Measurements from ENCODE around the gene TMEM128.

DNA sequence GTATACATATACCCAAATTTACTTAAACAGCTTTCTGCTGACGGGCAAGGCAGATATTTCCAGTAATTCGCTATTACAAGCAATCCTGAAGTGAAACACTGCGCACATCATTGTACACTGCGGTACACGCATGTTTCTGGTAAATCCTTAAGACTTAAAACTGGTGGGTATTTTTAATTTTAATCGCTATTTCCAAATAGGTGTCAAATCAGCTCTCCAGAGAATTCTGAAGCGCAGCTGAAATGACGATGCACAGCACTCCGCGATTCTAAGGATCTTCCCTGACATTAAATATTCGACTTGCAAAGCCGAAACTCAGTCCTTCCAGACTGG is 361 bp downstream of the TMEM128 start:
- TF ChIP-seq, protein P1, sequence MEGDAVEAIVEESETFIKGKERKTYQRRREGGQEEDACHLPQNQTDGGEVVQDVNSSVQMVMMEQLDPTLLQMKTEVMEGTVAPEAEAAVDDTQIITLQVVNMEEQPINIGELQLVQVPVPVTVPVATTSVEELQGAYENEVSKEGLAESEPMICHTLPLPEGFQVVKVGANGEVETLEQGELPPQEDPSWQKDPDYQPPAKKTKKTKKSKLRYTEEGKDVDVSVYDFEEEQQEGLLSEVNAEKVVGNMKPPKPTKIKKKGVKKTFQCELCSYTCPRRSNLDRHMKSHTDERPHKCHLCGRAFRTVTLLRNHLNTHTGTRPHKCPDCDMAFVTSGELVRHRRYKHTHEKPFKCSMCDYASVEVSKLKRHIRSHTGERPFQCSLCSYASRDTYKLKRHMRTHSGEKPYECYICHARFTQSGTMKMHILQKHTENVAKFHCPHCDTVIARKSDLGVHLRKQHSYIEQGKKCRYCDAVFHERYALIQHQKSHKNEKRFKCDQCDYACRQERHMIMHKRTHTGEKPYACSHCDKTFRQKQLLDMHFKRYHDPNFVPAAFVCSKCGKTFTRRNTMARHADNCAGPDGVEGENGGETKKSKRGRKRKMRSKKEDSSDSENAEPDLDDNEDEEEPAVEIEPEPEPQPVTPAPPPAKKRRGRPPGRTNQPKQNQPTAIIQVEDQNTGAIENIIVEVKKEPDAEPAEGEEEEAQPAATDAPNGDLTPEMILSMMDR (IDR thresholded peaks at IDR 0.05) = no peak
- TF ChIP-seq USF1 (IDR thresholded peaks at IDR 0.05; ENCODE audit: borderline replicate concordance, low read depth) (no peak), TAF1 (IDR thresholded peaks at IDR 0.05; ENCODE audit: borderline replicate concordance, low read depth, low read length) (no peak), GABPA (IDR thresholded peaks at IDR 0.05; ENCODE audit: low read depth) (no peak), POLR2AphosphoS5 (IDR thresholded peaks at IDR 0.05; ENCODE audit: low read depth, low read length) (no peak), EP300 (IDR thresholded peaks at IDR 0.05; ENCODE audit: borderline replicate concordance in 1 of 2, low read depth in 1 of 2, low read length in 1 of 2) (no peak)
- TF ChIP-seq, protein P2, sequence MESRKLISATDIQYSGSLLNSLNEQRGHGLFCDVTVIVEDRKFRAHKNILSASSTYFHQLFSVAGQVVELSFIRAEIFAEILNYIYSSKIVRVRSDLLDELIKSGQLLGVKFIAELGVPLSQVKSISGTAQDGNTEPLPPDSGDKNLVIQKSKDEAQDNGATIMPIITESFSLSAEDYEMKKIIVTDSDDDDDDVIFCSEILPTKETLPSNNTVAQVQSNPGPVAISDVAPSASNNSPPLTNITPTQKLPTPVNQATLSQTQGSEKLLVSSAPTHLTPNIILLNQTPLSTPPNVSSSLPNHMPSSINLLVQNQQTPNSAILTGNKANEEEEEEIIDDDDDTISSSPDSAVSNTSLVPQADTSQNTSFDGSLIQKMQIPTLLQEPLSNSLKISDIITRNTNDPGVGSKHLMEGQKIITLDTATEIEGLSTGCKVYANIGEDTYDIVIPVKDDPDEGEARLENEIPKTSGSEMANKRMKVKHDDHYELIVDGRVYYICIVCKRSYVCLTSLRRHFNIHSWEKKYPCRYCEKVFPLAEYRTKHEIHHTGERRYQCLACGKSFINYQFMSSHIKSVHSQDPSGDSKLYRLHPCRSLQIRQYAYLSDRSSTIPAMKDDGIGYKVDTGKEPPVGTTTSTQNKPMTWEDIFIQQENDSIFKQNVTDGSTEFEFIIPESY (IDR thresholded peaks at IDR 0.05; ENCODE audit: borderline replicate concordance, low read depth) = no peak

Measured in SK-N-SH (cell line).